Ovary (tissue), 10 donors: Measurements from ENCODE around the gene SEPTIN11. TPM values are rescaled to one million over a fixed set of nuclear protein-coding genes. Genes with fewer than 3 reads are reported as not detected.
A peak's percentile ranks its signal among the peaks of the same experiment; 100 is the strongest.

Experiments used
- DNase-seq, 5 donors: peaks; one replicate each; pipeline ENCODE4 v3.0.0-alpha.2; 2019 to 2020
- H3K27ac ChIP-seq, 2 donors: fragments of 200-600 bp; one replicate each; pipeline versions ENCODE4 v1.5.1 to v1.8.0; 2019 to 2022
- H3K27me3 ChIP-seq: fragments of 200-600 bp; one replicate; pipeline ENCODE4 v1.8.0; 2022
- H3K36me3 ChIP-seq: fragments of 200-600 bp; sonication (generic); one replicate; pipeline ENCODE4 v1.5.1; 2019
- H3K4me1 ChIP-seq: one replicate; pipeline ENCODE4 v1.8.1; 2013; ENCODE audit warnings: mild to moderate bottlenecking, moderate library complexity; ENCODE audit not compliant: insufficient read depth
- H3K4me3 ChIP-seq: fragments of 200-600 bp; sonication (generic); one replicate; pipeline ENCODE4 v1.5.1; 2017
- H3K9me3 ChIP-seq, 2 donors: fragments of 200-600 bp in 1 of 2; sonication (generic) in 1 of 2; one replicate each; pipeline versions ENCODE4 v1.5.1 to v1.8.1; 2013 to 2019; ENCODE audit warnings: mild to moderate bottlenecking in 1 of 2, moderate library complexity in 1 of 2
- CTCF ChIP-seq, 3 donors: fragments of 450-650 bp in 2 of 3; fragments of 200-600 bp in 1 of 3; IDR thresholded peaks; one replicate each; pipeline versions ENCODE4 v1.5.1 to v1.8.0; 2016 to 2022; ENCODE audit warnings: antibody characterized with exemption in 3 of 3, mild to moderate bottlenecking in 1 of 3
- EP300 ChIP-seq: sonication (generic); formaldehyde crosslinking; IDR thresholded peaks from one replicate; pipeline ENCODE4 v1.6.1; 2017; ENCODE audit warnings: antibody characterized with exemption
- POLR2A ChIP-seq: fragments of 450-650 bp; IDR thresholded peaks from one replicate; pipeline ENCODE4 v1.6.1; 2017; ENCODE audit warnings: antibody characterized with exemption, mild to moderate bottlenecking, moderate library complexity
- WGBS, 3 donors: extraction: QIAGEN DNeasy Blood & Tissue Kit in 1 of 3; methylation state at CpG; one replicate each; pipeline versions ENCODE4 v1.1.5 to v1.1.7; 2013 to 2017; 5-methylcytosine and 5-hydroxymethylcytosine counted together
- intact Hi-C, 4 donors: fragments of 100-400 bp; cut with DNase I; formaldehyde crosslinking; loops; one replicate each; pipeline versions ENCODE4 v1.11.0 to v1.15.1; 2022 to 2023
- long read RNA-seq, 3 donors: library from polyadenylated mRNA in 2 of 3; unstranded in 2 of 3; transcript quantifications; one replicate each; pipeline ENCODE4 v2.0.0 and lab custom pipeline, GENCODE V29; 2021 to 2026
- polyA plus RNA-seq, 2 donors: library from polyadenylated mRNA; stranded (reverse); fragments of 200-250 nt in 1 of 2; fragments of 350-450 nt in 1 of 2; fragmentation: Illumina TruSeq in 1 of 2; extraction: RNeasy Lipid Tissue Mini Kit (QIAGEN cat#74804) in 1 of 2; gene quantifications; one replicate each; pipeline ENCODE4 v1.2.3, GENCODE V29; 2013 to 2014
- total RNA-seq, 7 donors: library from RNA; depleted of rRNA in 2 of 7; stranded (reverse); fragments of >200 nt in 2 of 7; fragmentation: NEBNext Ultra II Directional in 3 of 7; extraction: Animal tissue kit (Norgen Biotek cat#: 25700) in 3 of 7; gene quantifications; one replicate each; pipeline versions ENCODE4 v1.1.0 to v1.2.4, GENCODE V29; 2016 to 2023
- donor health status: DM: no; HTN: no; CAD: no; lungs with moderate emphysema.
- donor health status: DM: no; HTN: no; CAD: no.
- donor health status: Bipolar disorder and iron deficiency.
- donor health status: DM: yes; HTN: yes; CAD: no.
- donor health status: DM: no; HTN: no; CAD: no.
- donor health status: DM: yes; HTN: yes; CAD: no.

The SEPTIN11 gene
- total RNA-seq = 10 to 100 TPM; 29.9 to 86.0 (median 54.1) TPM
- polyA plus RNA-seq = 10 to 100 TPM; 24.3 to 43.6 TPM
- long read RNA-seq, donor 1, full-length matches to known transcripts = 58 of 170 reads
- long read RNA-seq, donor 1, partial matches to known transcripts = 30 of 170 reads
- long read RNA-seq, donor 1, other reads (novel, unspliced or antisense) = 82 of 170 reads
- long read RNA-seq, donor 2, full-length matches to known transcripts = 15 of 670 reads
- long read RNA-seq, donor 2, partial matches to known transcripts = 614 of 670 reads
- long read RNA-seq, donor 2, other reads (novel, unspliced or antisense) = 41 of 670 reads
- long read RNA-seq, donor 3, full-length matches to known transcripts = 22 of 59 reads
- long read RNA-seq, donor 3, partial matches to known transcripts = 1 of 59 reads
- long read RNA-seq, donor 3, other reads (novel, unspliced or antisense) = 36 of 59 reads

DNA sequence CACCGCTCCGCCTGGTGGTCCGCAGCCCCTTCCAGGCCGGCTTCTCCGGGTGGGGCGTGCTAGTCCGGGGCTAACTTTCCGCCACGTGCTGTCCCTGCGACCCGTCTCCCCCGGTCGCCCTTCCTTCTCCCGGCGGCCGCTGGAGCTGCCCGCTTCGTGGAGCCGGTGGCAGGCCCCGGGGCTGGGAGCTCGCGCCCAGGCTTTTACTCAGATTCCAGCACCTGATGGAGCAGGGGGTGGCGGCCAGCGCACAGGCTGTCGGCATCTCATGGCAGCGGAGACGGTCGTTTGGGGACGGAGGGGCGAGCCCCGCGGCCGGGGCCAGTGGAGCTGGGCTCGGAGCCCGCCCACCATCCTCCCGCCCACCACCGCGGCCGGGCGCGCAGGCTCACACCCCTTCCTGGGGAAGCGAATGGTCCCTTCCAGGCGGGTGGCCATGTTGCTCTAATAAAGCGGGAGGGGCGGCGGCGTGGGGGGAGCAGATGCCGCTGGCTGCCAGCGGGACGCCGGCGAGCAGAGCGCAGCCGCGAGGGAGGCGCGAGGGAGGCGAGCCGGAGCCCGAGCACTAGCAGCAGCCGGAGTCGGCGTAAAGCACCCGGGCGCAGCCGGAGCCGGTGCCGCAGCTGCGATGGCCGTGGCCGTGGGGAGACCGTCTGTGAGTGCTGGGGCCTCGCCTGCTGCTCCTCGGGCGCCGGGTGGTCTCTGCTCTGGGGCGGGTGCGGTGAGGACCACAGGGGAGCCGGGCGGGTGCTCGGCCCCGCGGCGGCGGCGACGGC is at the start of gene SEPTIN11:
Gene SEPTIN11, plus strand, starts transcription at position 477 of the 776 bp plus-strand sequence. Its CDS starts 152 bp downstream, at position 629.
- peak; percentile 92 to 96 (median 95) for DNase-seq
- peaks cover 6% of the 10 kb centered on the region for H3K4me1 ChIP-seq
- no peaks in the 10 kb centered on the region for H3K9me3 ChIP-seq
- no peaks in the 10 kb centered on the region for H3K27me3 ChIP-seq
- no peaks in the 10 kb centered on the region for H3K36me3 ChIP-seq
- TF ChIP-seq POLR2A (peak; percentile 71), CTCF (IDR thresholded peaks at IDR 0.05) (no peak)
- H3K4me3 ChIP-seq = peak within 1 kb of the TSS; percentile 66
- intact Hi-C loops = loop anchor here in 2 of 4 donors (5.0 to 10.0 kb wide), 3 partner anchors 75 to 208 kb away; partner anchors contain the start of genes CCNG2 (in 1 of the 2) and CCNI (in 1 of the 2)
- H3K27ac ChIP-seq = peak within 1 kb of the TSS; percentile 85 to 92
- WGBS, 3 donors = 0 to 1% (median 1%) methylated on average over 43 to 87 of the region's 87 CpGs

GRCh38 chr4:76902233-76902890 is 47.2 kb upstream of the SEPTIN11 start:
- no peak for TF ChIP-seq EP300
- TF ChIP-seq POLR2A = no peak
- TF ChIP-seq CTCF (IDR thresholded peaks at IDR 0.05) = no peak
- H3K4me1 ChIP-seq = peaks cover 3% of the 10 kb centered on the region
- no peaks in the 10 kb centered on the region for H3K36me3 ChIP-seq
- H3K4me3 ChIP-seq = no peak overlapping the region
- 60 to 79% (median 76%) methylated on average over 3 of the region's 3 CpGs for WGBS, 3 donors
- DNase-seq = no peak
- no peak overlapping the region for H3K27ac ChIP-seq
- H3K9me3 ChIP-seq = no peaks in the 10 kb centered on the region
- no peaks in the 10 kb centered on the region for H3K27me3 ChIP-seq
- intact Hi-C loops = no loop called here

- no peaks in the 10 kb centered on the region for H3K4me1 ChIP-seq
- no peak overlapping the region for H3K4me3 ChIP-seq
- no peak for DNase-seq
- intact Hi-C loops = no loop called here
- H3K9me3 ChIP-seq = no peaks in the 10 kb centered on the region
- no peaks in the 10 kb centered on the region for H3K36me3 ChIP-seq
- 74 to 83% (median 82%) methylated on average over 4 of the region's 4 CpGs for WGBS, 3 donors
- TF ChIP-seq EP300 = no peak
- TF ChIP-seq CTCF (IDR thresholded peaks at IDR 0.05) = no peak
- TF ChIP-seq POLR2A = no peak
- no peaks in the 10 kb centered on the region for H3K27me3 ChIP-seq
- no peak overlapping the region for H3K27ac ChIP-seq
These were observed 44.8 kb upstream of the SEPTIN11 start for GRCh38 chr4:76904646-76905190.

GRCh38 chr4:76905521-76905920 is 44.0 kb upstream of the SEPTIN11 start:
- 5 to 20% (median 12%) methylated on average over 1 of the region's 1 CpG for WGBS, 3 donors
- intact Hi-C loops = no loop called here
- Histone ChIP-seq H3K9me3 (no peaks in the 10 kb centered on the region), H3K36me3 (no peaks in the 10 kb centered on the region), H3K4me1 (no peaks in the 10 kb centered on the region), H3K27me3 (no peaks in the 10 kb centered on the region), H3K27ac (no peak overlapping the region), H3K4me3 (no peak overlapping the region)
- TF ChIP-seq POLR2A (no peak), CTCF (IDR thresholded peaks at IDR 0.05) (no peak), EP300 (no peak)
- no peak for DNase-seq
